Upper lobe of left lung (tissue), 4 donors: ENCODE measurements around the gene GMDS.

Experiments
- POLR2A ChIP-seq, 4 donors: fragments of 450-650 bp; IDR thresholded peaks; one replicate each; pipeline ENCODE4 v1.5.1; 2016 to 2017; ENCODE audit warnings: antibody characterized with exemption in 4 of 4, mild to moderate bottlenecking in 2 of 4
- POLR2AphosphoS5 ChIP-seq, 2 donors: sonication (generic); formaldehyde crosslinking; IDR thresholded peaks; one replicate each; pipeline ENCODE4 v1.5.1; 2017; ENCODE audit warnings: antibody characterized with exemption in 2 of 2
- TF ChIP-seq, protein P1 (sequence below), 6 experiments: fragments of 450-650 bp in 4 of 6; fragments of 200-600 bp in 2 of 6; sonication (generic) in 2 of 6; IDR thresholded peaks; one replicate each; pipeline ENCODE4 v1.5.1; 2016 to 2019; ENCODE audit warnings: antibody characterized with exemption in 6 of 6

- TF ChIP-seq, protein P1, sequence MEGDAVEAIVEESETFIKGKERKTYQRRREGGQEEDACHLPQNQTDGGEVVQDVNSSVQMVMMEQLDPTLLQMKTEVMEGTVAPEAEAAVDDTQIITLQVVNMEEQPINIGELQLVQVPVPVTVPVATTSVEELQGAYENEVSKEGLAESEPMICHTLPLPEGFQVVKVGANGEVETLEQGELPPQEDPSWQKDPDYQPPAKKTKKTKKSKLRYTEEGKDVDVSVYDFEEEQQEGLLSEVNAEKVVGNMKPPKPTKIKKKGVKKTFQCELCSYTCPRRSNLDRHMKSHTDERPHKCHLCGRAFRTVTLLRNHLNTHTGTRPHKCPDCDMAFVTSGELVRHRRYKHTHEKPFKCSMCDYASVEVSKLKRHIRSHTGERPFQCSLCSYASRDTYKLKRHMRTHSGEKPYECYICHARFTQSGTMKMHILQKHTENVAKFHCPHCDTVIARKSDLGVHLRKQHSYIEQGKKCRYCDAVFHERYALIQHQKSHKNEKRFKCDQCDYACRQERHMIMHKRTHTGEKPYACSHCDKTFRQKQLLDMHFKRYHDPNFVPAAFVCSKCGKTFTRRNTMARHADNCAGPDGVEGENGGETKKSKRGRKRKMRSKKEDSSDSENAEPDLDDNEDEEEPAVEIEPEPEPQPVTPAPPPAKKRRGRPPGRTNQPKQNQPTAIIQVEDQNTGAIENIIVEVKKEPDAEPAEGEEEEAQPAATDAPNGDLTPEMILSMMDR (IDR thresholded peaks at IDR 0.05), result no peak
- TF ChIP-seq POLR2A (IDR thresholded peaks at IDR 0.05) (no peak), POLR2AphosphoS5 (IDR thresholded peaks at IDR 0.05) (no peak)
Observed at GRCh38 chr6:1862411-1862810, 383.0 kb downstream of the GMDS start.
